Renal cortical epithelial cell (primary cell): ENCODE data around the gene CA10. TPM values are rescaled to one million over a fixed set of nuclear protein-coding genes. Genes with fewer than 3 reads are reported as not detected.

Experiments used
- DNase-seq: peaks from one replicate; pipeline ENCODE4 v3.0.0-alpha.2; 2011; ENCODE audit warnings: low read depth
- total RNA-seq: library from RNA; depleted of rRNA; stranded (reverse); fragments of >200 nt; gene quantifications from 2 replicates; pipeline ENCODE4 v1.2.3, GENCODE V29; 2014

CA10 gene
- total RNA-seq, 1 donor from 2014 or later = not detected

DNA sequence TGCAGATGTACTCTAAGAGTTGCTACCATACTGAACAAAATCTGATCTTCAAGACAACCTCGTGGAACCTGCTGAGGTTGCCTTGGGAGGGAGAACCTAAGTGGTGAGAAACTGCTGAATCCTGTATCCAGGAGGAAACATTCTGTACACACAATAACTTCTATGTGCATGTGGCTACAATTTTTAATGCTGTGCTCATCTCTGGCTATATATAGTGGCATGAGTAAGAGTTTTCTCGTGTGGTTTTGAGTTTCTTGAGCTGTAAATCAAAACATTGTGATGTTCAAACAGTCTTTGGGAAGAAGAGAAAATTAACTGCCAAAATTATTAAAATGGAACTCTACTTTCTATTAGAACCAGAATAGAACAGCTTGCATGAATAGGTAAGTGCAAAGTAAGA is 206.8 kb downstream of the CA10 start:
- DNase-seq = no peak

DNA sequence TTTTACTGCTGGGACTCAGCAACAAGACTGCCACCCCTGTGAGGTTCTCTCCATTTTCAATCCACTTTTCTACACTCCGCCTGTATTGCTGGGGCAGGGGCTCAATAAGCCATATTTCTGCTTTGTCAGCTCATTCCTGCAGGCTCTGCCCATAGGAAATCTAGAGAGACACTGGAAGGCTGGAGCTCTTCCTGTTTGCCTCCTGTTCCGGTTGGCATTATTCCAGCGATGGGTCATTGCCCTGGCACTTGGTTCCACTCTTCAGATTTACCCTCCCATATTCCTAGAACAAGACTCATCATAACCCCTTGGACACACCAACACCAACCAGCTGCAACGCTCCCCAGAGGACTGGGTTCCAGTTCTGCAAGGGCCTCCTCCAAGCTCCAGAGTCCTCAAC is 210.4 kb downstream of the CA10 start:
- DNase-seq = peak; percentile 20

GRCh38 chr17:51947160-51947735 is 211.3 kb downstream of the CA10 start:
- DNase-seq = no peak

DNA sequence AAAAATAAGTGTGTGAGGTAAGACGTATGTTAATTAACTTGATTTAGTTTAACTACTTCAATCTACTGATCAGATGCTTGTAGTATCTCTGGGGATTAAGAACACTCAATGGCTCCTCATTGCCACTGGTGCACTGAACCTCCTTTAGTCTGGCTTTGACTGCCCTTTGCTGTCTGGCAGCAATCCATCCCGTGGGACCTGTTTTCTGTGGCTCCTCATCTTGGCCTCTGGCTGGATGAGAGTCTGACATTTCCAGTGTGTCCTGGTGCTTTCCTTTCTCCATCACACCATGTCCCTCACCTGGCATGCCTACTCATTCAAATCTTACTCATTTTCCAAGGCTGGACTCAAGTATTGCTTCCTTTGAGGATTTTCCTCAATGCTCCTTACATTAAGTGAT is 212.2 kb downstream of the CA10 start:
- DNase-seq = no peak

DNA sequence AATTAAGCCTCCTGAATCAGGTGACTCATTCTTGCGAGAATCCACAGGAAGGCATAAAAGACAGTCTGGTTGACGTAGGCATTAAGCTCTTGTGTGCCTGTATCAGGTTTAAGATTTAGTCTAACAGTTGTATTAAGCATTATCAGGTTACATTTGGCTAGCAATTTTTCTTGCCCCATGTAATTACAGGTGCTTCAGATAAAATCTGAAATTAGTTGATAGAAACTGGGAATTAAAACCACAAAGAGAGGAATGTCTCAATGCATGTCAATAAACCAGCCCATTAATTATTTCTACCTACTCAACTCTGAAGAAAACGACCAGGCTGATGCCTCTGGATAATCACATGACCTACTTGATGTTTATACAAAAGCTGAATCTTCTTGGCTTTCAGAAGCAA is 217.2 kb downstream of the CA10 start:
- DNase-seq = peak; percentile 33

GRCh38 chr17:51937264-51937663 is 221.2 kb downstream of the CA10 start:
- DNase-seq = no peak

DNA sequence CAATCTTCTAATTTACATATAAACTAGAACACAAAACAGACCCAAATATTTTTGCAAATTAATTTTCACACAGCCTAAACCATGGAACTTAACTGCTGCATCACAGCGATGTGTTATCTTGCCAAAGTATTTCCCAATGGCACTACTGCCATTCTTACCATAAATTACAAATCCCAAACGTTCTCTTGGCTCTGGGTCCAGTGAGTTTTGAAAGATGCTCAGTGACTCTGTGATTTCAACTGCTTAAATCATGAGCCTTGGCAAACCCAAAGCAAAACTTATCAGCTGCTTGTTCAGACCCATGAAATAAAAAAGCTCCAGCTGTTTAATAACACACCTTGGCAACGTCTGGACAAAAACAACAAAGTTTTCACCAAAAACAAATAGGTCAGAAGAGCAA is 223.0 kb downstream of the CA10 start:
- no peak for DNase-seq

DNA sequence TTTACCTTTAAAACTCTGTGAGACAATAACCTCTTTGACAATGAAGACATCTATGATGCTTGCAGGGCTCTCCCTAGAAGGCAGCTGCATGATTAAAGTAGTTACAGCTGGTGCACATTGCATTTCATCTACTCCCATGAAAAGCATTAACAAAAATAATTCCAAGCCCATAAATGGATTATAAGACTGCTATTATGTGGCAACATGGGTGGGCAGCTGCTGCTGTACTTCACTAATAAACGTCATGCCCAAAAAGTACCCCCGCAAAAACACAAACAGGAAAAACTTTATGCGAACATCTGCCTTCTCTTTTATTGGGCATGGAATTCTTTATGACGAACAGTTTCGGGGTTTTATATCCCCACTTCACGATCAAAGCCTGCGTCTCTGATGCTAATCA is 224.9 kb downstream of the CA10 start:
- DNase-seq = no peak

DNA sequence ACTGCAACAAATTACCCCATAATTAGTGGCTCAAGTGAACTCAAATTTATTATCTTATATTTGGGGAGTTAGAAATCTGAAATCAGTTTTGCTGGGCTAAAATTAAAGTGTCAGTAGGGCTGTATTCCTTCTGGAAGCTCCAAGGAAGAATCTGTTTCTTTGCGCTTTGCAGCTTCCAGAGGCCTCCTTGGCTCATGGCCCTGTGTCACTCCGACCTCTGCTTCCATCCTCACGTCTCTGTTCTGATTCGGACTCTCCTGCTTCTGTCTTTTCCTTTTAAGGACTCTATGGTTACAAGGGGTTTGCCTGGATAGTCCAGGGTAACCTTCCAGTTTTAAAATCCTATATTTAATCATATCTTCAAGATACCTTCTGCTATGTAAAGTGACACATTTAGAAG is 232.1 kb downstream of the CA10 start:
- DNase-seq = no peak

GRCh38 chr17:51921500-51921899 is 237.0 kb downstream of the CA10 start:
- peak; percentile 19 for DNase-seq

DNA sequence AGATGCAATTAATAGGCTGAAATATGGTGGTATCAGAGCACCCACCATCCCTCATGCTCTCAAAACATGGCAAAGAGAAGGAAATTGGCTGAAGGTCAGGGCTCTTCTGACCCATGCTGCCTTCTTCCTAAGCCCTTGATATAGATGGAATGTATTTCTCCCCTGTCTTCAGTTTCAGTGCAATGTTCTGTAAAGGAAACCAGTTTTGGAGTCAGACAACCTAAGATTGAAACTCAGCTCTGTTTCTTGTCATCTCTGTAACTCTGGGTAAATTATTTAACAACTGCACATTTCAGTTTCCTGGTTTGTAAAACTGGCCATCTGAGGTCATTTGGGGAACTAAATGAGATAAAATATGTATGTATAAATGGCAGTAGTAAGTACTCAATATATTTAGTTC is 243.9 kb downstream of the CA10 start:
- DNase-seq = no peak

DNA sequence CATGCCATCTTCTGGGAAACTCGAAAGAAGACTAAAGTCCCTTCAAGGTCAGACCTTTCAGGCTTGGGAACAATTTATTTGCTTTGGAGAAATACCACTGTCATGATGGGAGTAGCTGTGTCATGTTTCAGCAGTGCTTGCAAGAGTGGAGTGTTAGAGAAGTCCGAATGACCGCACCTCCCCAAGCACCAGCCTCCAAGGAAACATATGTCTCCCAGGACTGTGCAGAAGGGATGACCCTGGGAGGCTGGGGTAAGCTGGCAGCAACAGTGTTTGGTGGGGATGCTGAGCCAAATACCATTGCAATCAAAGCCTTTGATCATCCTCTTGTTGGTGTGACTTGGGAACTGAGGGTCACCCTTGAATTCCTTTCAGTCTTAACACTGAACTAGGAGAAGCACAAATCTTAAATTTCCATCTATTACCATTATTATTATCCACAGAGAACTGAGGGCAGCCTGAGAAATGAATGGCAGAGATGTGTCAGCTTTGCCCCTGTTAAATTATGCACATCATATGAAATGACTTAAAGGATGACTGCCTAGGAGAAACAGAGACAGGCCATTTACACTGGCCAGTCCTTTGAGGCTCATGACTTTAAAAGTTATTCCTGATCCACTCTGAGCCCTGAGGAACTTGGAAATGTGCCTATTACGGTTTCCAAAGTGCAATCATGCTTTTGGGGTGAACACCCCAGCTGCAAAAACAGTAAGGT is 244.9 kb downstream of the CA10 start:
- no peak for DNase-seq

DNA sequence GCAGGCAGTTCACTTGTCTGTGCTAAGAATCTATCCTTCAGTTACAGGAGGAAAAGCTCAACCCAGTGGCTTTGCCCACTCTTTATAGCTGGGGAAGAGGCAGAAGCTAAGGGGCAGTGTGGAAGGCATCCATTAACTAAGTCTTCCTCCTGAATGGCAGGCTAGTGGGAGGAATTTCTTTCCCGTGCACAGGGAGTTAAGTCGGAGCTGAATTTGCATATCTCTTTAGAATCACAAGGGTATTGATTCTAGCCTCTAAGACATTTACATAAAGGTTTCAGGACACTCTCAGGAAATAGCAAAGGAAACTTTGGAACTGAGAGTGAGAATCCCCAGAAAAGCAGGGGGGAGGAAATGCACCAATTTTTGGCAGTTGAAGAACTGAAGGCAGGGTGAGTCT is 245.6 kb downstream of the CA10 start:
- no peak for DNase-seq

- no peak for DNase-seq
These were observed 247.3 kb downstream of the CA10 start for GRCh38 chr17:51911237-51911636.

DNA sequence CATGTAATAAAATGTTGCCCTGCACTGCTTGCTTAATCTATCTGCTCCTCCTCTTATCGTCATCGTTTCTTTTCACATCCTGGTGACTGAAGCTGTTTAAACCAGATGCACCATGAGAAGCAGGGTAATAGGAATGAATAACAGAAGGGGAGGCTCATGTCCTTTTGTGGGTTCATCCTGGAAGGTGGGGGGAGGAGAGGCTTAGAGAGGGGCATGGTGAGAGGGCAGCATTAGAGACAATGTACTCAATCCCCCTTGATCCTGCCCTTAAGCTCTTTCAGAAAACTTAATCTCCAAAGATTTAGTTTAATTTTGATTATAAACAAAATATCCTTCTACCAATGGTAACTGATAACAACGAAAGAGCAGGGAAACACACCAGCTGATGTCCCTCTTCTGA is 248.5 kb downstream of the CA10 start:
- no peak for DNase-seq

GRCh38 chr17:51908841-51909537 is 249.5 kb downstream of the CA10 start:
- DNase-seq = no peak

- DNase-seq = no peak
These were observed 251.5 kb downstream of the CA10 start for GRCh38 chr17:51907041-51907440.

- no peak for DNase-seq
These were observed 254.1 kb downstream of the CA10 start for GRCh38 chr17:51904379-51904778.

DNA sequence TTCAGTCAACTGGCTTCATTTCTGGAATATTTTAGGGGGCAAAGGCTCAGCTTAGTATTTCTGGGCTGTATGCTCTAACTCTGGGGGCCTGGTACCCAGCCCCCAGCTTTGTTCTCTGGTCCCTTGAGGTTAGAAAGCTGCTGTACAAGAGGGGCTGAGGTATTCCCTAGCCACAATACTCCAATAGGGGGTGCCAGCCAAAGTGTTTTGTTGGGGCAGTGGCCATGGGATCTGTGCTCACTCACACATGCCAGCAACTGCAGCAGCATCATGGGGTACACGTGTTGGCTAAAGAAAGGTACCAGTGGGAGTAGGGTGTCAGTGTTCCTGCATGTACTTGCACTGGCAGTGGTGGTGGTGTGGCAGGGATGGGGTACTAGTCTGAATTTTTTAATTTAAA is 257.3 kb downstream of the CA10 start:
- DNase-seq = no peak

DNA sequence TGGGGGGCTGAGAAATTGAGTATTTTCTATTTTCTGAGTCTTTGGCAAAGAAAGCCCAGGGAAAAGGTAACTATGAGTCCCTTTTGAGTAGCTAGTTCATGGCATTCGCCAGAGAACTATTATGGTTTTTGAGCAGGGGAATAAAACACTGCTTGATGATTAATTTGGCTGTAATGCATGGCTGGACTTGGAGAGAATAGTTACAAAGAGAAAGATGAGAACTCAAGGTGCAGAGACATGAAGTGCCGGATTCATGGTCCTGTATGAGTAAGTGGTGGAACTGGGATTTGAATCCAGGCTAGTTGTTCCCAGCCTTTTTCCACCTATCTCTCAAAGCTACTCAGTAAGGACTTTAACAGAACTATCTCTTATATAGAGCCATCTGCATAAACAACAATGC is 266.6 kb downstream of the CA10 start:
- DNase-seq = peak; percentile 15

DNA sequence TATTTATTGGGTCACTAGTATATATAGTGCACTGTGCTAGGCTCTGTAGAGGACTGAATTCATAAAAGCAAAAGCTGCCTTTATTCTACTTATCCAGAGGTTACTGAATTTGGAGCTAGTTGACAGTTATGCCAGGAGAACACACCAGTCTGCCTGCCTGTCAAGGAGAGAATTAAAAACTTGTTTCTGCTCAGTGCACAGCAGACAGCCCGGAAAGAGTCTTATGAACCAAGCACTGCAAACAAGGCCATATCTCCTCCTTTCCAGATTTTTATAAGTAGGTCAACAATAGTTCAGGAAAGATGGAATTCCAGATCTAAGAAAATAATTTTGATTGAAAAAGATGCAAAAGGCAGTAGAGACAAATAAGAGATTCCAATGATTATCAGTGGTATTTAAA is 267.8 kb downstream of the CA10 start:
- no peak for DNase-seq

- no peak for DNase-seq
These were observed 269.7 kb downstream of the CA10 start for GRCh38 chr17:51888816-51889215.

DNA sequence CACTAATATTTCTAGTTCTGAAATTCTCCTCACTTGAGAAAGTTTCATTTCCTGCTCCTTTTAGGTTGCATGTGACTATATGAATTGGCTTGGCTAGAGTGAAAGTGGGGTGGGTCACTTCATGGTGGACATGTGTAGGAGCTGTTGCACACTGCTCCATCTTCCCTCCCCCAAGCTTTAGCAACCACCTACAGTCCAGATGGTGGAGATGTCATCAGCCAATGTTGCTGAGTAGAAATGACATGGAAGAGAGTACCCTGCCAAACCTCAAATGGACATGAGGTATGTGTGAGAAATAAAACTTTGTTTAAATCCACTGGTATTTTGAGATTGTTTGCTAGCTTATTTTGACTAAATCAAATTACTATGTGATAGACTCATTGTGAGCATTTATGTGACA is 281.5 kb downstream of the CA10 start:
- DNase-seq = no peak
